Mammary epithelial cell (primary cell): Measurements from ENCODE around the gene ZBTB20.

Experiments
- EZH2 ChIP-seq: IDR thresholded peaks from 2 replicates; pipeline ENCODE4 v1.6.1; 2012; ENCODE audit warnings: low read length, inconsistent platforms, borderline replicate concordance
- TF ChIP-seq, protein P1 (sequence below), 2 donors: IDR thresholded peaks in 1 of 2; conservative IDR thresholded peaks in 1 of 2; 2 replicates each; pipeline ENCODE4 v1.5.1; 2011 to 2012; ENCODE audit warnings: inconsistent platforms in 2 of 2, low read length in 2 of 2, mild to moderate bottlenecking in 2 of 2, control low read depth in 1 of 2, low read depth in 1 of 2; ENCODE audit not compliant: insufficient read depth in 1 of 2; ENCODE audit errors: extremely low read depth in 1 of 2

DNA sequence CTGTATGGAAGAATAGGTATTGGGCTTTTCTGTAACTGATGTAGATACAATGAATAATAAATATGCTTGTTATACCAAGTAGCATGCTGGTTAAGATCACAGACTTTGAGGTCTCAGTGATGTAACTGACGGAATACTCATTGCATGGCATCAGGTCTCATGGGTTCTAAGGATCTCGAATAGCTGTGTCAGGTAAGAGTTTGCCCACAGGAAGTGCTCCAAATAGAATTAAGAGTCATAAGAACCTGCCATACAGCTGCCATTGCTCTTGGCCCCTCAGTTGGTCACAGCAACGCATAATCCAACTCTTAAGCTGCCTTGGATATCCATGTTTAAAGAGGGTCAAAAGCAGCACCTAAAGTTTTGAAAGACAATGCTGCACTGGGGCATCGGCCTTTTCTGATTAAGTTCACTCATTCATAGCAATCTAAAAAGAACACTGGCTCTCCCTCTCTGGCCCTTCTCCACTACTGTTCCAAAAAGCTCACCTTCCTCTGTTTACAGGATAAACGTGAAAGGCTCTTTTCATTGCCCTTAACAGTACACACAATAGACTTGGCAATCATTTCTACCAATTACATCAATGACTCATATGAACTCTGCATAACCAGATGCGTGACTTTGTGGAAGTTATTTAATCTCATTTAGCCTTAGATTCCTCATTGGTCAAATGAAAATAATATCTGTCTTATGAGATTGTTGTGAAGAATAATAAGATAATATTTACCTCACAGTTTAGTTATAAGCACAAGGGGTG is 74.6 kb downstream of the ZBTB20 start:
- TF ChIP-seq, protein P1, sequence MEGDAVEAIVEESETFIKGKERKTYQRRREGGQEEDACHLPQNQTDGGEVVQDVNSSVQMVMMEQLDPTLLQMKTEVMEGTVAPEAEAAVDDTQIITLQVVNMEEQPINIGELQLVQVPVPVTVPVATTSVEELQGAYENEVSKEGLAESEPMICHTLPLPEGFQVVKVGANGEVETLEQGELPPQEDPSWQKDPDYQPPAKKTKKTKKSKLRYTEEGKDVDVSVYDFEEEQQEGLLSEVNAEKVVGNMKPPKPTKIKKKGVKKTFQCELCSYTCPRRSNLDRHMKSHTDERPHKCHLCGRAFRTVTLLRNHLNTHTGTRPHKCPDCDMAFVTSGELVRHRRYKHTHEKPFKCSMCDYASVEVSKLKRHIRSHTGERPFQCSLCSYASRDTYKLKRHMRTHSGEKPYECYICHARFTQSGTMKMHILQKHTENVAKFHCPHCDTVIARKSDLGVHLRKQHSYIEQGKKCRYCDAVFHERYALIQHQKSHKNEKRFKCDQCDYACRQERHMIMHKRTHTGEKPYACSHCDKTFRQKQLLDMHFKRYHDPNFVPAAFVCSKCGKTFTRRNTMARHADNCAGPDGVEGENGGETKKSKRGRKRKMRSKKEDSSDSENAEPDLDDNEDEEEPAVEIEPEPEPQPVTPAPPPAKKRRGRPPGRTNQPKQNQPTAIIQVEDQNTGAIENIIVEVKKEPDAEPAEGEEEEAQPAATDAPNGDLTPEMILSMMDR (conservative IDR thresholded peaks at IDR 0.05 in 1 of 2, IDR thresholded peaks at IDR 0.05 in 1 of 2; ENCODE audit: extremely low read depth in 1 of 2, insufficient read depth in 1 of 2, low read depth in 1 of 2, low read length in 2 of 2): no peak
- no peak for TF ChIP-seq EZH2
